COLO668 (cell line): Measurements from ENCODE around the gene VIPR2.
"Not testable (repeated sequence)": the region's sequence is repeated elsewhere in the genome, so short reads cannot be mapped to it uniquely, and the experiment has no call there.

Source experiments
- DNase-seq: peaks from one replicate; lab custom pipeline; 2025; ENCODE audit not compliant: unreplicated experiment; lab: John Stamatoyannopoulos, UW

Gene VIPR2

DNA sequence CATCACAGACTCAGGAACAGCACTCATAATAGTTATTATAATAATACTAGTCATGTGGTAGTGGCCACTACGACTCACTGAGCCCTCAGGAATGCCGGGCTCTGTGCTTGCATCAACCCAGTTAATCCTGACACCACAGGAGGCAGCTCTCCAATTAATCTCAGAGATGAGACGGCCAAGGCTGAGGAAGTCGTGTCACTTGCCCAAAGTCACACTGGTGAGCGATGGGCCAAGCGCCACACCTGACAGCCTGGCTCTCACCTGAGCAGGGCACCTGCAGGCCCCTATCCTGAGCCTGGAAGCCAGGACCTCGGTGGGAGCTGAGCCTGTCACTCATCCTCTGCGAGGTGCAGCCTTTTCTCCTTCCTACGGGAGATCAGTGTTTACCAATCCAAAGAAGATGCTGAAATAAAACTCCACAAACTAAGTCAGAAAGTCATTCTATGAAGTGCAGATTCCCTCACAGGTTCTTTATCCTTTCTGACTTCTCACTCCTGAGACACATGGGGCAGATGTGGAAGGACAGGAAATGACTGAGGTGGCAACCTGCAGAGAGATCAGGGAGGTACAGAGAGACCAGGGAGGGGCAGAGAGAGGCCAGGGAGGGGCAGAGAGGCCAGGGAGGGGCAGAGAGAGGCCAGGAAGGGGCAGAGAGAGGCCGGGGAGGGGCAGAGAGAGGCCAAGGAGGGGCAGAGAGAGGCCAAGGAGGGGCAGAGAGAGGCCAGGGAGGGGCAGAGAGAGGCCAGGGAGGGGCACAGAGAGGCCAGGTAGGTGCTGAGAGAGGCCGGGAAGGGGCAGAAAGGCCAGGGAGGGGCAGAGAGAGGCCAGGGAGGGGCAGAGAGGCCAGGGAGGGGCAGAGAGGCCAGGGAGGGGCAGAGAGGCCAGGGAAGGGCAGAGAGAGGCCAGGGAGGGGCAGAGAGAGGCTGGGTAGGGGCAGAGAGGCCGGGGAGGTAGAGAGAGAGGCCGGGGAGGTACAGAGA is 38.5 kb downstream of the VIPR2 start:
- no peak for DNase-seq

DNA sequence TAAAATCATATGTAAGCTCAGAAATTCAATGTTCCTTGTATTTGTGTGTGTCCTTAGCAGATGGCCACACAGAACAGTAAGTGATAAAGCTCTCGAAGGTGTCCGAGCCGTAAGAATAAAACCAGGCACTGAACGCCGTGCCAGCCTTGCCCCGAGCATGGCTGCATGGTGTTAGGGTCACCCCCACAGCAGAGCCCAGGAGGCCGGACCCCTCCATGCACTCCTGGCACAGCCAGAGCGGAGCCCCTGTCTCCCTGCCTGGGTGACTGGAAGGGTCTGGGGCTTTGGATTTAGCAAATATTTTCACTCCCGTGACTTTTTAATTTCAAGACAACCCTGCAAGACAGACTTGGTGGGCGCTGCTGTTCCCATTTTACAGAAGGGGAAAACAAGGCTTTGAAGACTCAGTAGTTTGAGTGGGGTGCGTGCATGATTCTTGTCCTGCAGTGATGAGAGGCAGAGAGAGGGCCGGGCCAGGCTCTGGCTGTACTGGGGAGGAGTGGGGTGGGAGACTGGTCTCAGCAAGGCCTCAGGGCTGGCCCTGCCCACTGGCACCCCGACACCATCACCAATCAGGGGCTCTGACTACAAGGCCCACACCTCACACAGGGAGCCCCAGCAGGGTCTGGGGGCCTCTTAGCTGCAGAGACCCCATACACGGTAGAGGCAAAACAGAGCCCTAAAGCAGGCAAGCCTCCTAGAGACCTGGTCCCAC is 39.4 kb downstream of the VIPR2 start:
- no peak for DNase-seq

GRCh38 chr7:159104188-159104920 is 40.3 kb downstream of the VIPR2 start:
- DNase-seq, result no peak

- no peak for DNase-seq
Measured at GRCh38 chr7:159103382-159104187, 41.1 kb downstream of the VIPR2 start.

GRCh38 chr7:159102681-159103381 is 41.8 kb downstream of the VIPR2 start:
- no peak for DNase-seq

GRCh38 chr7:159101661-159102091 is 43.0 kb downstream of the VIPR2 start:
- DNase-seq, result not testable (repeated sequence)

- not testable (repeated sequence) for DNase-seq
Measured at GRCh38 chr7:159101083-159101395, 43.6 kb downstream of the VIPR2 start.

GRCh38 chr7:159100281-159101082 is 44.2 kb downstream of the VIPR2 start:
- DNase-seq, result not testable (repeated sequence)

DNA sequence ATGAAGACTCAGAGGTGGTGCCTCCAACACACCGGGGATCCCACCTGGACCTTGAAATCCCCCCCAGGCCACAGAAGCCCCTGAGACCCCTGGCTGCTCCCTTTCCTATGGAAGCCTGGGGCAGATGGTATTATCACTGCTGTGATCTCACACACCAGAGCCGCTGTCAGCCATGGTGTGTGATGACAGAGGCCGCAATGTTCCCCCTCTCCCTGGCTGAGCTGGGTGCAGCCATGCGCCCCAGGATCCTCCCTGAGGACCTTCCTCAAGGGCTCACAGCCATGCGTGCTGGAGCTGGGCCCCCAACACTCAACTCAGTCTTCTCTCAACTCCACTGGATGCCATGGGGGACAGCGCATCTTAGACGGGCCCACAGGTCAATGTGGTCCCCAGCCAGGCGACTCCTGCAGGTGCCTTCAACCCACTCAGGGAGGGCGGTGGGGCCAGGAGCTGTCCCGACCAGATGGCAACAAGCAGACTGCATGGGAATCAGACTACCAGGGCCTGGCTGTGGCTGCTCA is 44.9 kb downstream of the VIPR2 start:
- no peak for DNase-seq

GRCh38 chr7:159098811-159099655 is 45.6 kb downstream of the VIPR2 start:
- no peak for DNase-seq

GRCh38 chr7:159098424-159098786 is 46.3 kb downstream of the VIPR2 start:
- DNase-seq, result no peak

DNA sequence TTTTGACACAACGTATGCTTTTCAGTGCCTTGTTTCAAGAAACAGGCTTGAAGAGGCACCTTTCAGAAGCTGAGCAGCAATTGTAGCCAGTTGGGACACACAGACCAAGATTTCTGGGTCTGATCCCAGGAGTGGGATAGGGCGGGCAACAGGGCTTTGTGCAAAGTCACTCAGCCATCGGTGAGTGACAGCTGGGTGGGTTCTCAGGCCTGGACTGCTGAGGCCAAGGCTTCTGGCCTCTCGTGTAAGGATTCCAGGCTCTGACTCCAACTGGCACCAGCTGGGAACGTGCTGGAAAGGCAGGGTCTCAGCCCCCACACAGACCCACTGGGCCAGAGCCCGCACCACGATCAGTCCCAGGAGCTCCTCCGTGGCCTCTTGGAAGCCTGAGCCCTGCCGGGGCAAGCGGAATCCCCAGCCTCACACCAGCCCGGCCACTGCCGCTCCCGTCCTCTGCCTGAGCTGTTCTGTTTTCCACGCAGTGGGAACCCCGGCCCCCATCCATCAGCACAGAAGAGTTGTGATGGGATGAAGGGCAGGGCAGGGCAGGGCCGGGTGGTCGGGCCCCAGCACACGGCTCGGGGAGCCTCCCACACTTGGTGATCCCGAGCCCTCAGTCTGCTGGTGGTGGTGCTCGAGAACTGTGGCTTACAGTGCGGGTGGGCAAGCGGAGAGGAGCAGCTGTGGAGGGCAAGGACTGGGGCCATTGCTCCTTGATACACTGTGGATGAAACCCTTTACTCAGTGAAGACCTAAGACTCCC is 46.8 kb downstream of the VIPR2 start:
- DNase-seq, result no peak

DNA sequence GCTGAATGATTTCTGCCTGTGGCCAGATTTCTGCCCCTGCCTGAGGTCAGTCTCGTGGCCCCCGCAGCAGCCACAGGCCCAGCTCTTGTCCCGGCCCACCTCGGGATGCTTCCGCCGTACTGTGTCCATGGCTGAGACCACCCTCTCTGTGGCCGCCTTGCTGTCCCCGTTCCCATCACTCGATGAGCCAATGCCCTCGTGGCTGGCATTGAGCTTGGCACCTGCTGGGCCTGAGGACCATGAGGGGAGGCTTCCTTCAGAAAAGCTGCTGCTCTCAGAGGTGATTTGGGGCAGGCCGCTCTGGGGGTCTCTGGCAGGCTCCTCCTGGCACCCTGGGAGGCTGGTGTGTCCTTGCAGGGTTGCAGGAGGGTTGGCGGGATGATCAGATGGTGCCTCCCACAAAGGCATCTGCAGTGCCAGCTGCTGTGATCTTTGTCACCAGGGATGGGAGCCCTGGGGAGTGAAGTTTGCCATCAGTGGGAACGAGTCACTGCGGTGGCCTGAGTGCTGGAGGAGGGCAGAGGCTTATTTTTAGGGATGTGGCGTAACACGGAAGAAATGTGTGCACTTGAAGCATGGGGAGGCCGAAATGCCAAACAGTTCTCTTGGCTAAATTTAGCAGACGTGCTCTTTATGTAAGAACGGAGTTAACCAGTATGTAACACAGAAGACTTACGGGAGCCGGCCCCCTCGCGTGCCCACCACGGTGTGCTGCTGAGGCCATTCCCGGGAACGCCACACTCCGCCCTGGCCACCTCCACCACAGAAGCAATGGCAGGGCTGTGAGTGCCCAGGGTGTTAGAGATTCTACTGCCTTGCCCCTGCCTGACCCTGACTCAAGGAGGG is 47.7 kb downstream of the VIPR2 start:
- no peak for DNase-seq

DNA sequence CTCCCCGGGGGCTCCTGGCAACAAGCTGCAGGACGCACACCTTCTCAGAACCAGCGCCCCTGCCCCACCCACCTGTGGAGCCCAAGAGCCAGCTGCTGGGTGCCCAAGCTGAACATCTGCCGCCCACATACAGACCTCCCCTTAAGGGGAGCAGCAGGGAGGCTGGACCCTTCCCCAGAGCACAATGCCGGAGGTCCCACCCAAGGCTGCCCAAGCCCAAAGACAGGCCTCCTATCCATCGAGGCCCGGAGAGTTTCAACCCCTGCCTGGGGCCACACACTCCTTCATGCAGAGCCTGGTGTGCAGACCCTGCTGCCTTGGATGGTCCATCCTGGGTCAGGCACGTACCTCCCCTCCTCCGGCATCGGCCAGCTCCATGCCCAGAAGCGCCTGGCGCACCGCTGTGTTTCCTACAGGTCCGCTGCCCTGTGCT is 48.7 kb downstream of the VIPR2 start:
- no peak for DNase-seq

- DNase-seq, result no peak
Measured at GRCh38 chr7:159094919-159095915, 49.5 kb downstream of the VIPR2 start.
